Measurements from ENCODE around the gene C6orf120.

Gene C6orf120

DNA sequence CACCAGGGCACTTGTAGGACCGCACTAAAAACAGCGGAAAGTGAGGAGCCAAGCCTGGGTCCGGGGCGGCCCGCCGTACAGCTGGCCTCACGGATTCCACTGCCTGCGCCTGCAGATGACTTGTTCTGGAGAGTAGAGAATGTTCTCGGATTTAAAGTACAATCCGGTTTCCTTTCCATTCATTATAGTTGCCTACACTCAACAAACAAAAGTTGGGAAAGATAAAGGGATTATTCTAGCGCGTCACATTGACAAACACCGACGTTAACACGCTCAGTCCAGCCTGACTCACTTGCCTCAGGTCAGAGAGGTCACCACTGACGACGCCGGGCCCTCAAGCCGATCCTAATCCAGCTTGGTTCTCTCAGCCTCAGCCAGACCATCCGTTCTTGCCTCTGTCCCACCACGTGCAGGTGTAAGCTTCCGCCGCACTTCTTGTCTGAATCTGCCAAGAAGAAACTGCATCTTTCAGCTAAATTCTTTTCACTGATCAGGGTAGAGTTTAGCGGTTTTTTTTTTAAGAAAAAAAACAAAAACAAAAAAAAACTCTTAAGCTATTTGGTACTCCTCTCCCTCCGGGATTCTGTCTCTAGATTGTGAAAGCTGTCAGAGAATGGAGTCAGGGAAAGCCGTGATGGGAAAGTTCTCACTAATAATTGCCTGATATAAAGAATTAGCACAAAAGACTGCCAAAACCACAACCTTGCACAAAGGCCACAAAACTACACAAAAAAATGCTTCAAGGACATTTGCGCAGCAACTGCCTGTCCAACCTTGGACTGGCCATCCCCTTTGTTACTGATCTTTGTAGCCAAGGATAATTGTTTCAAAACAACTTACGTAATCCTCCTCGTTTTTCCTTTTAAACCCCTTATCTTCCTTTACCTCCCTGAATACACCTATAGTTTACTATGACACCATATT is 23.5 kb downstream of the C6orf120 start:
- DNase-seq (ENCODE audit: low spot score), result peak; percentile 2

DNA sequence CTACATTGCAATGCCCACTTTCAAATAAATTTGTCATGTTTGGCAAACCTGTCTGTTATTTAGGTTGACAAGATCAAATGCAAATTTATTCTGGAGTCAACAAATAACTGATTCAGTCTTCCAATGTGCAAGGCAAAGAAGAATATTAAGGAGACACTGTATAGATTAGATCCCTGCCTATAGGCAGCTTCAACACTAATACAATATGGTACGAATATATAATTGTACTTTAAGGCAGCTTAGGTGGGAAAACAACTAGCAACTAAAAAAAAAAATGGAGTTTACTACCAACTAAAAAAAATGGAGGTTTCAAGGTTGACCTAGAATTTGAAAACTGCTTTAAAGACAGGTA is 24.1 kb downstream of the C6orf120 start:
- DNase-seq (ENCODE audit: low spot score), result no peak

DNA sequence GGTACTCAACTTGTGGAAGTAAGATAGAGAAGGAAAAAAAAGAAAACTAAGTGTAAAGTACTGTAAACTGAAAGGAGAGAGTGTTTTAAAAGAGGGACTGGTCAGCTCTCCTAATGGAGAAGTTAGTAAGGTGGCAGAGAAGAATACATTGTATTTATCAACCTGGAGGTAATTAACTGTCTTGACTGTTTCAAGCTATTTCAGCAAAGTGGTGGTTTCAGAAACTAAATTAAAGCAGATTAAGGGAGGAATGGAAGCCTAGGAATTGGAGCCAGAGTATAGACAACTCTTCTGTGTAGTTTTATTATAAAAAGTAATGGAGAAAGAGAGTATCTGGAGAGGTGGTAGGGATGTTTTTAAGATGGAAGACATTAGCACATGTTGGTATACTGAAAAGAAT is 25.0 kb downstream of the C6orf120 start:
- no peak for DNase-seq (ENCODE audit: low spot score)

DNA sequence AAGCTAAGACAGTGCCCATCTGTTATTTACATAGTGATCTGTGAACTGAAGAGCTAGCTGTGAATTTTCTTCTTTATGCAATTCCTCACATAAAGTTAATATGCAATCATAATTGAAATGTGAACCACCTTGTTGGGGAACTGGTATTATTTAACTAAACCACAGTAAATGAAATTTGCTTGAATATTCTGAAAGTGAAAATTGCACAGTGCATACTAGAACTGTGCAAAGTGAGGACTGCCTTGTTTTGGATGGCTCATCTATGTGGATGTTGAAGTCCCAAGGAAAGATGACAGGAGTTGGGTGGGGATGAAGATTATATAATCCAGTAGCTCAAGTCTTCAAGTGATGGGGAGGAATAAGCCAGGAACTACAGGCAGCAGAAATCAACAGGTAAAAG is 28.0 kb downstream of the C6orf120 start:
- DNase-seq (ENCODE audit: low spot score), result no peak

DNA sequence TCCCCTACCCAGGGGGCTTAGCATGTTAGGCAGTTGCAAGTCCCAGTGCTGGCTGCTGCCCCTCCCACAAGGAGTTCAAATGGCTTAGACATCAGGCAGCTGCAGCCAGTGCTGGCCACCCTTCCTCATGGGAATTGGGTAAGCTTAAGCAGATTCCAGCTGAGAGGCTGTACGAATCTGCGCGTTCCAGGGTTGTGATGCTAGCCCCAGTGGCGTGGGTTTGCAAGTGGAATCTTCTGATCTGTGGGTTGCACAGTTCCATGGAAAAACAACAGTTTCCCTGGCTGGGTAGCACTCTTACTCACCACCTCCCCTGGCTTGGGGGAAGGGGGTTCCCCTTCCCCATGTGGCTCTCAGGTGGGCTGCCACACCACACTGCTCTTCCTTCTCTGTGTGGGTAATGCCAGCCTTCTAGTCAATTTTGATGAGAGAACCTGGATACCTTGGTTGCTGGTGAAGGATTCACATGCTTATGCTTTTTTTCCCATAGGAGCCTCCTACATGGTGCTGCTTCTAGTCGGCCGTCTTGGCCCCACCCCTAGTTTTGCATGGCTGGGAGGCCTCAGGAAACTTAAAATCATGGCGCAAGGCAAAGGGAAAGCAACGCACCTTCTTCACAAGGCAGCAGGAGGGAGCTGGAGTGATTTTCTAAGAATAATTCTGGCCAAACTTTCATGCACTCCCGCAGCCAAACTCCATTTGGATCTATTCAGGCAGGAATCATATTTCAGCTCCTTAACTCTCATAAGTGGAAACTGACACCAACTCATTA is 36.5 kb downstream of the C6orf120 start:
- no peak for DNase-seq (ENCODE audit: low spot score)

DNA sequence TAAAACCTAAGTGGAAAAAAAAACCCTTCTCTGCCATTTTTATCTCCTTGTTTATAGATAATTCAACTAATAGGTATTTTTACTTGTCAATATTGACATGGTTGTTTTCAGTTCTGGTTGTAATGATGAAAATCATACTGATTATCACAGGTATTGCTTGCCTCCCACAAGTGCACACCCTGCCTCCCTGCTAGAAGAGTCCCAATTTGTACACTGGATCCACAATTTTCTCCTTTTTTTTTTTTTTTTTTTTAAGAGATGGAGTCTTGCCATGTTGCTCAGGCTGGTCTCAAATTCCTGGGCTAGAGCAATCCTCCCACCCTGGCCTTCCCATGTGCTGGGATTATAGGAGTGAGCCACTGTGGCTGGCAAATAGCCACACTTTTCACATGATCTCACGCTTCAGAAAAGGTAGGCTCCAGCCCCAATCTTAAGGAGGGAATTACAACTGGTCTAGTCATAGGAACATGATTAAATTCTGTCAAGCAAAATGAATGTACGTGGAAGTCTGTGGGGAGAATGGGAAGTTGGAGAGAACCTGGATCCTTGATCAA is 37.1 kb downstream of the C6orf120 start:
- no peak for DNase-seq (ENCODE audit: low spot score)

DNA sequence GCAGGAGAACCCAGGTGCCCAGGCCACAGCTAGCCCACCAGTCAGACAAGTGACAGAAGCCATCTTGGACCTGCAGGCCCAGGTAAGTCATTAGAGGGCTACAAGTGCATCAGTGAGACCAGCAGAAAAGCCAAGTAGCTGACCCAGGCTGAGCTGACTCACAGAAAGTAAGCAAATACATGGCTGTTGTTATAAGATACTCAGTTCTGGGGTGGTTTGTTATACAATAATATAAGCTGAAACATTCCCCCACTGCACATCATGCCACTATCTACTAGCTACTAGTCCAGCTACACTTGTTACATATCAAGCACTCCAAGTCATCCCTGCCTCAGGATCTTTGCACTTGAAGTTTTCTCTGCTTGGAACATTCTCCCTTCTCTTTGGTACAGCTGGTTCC is 39.4 kb downstream of the C6orf120 start:
- no peak for DNase-seq (ENCODE audit: low spot score)

DNA sequence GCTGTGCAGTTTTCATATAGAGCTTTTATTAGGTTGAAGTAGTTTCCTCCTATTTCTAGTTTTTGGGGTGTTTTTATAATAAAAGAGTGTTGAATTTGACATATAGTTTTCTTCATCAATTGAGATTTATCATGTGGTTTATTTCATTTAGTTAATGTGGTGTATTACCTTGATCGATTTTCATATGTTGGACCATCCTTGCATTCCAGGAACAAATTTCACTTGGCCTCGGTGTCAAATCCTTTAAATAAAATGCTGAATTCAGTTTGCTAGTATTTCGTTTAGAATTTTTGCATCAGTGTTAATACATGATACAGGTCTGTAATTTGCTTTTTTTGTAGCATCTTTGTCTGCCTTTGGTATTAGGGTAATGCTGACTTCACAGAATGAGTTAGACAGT is 43.5 kb downstream of the C6orf120 start:
- DNase-seq (ENCODE audit: low spot score), result no peak

DNA sequence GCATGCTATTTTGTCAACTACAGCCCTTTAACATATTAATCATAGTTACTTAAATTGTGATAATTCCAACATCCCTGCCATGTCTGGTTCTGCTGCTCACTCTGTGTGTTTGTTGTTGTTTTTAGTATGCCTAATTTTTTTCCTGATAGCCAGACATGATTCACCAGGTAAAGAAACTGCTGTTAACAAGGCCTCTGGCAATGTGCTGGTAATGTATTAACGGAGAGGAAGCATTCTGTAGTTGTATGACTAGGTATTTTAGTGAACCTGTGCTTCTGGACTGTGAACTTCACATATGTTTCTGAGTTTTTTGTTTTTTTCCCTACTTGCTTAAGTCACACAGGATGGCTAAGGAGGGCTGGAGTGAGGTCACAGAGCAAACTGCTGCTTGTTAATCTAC is 44.6 kb downstream of the C6orf120 start:
- DNase-seq (ENCODE audit: low spot score), result no peak

DNA sequence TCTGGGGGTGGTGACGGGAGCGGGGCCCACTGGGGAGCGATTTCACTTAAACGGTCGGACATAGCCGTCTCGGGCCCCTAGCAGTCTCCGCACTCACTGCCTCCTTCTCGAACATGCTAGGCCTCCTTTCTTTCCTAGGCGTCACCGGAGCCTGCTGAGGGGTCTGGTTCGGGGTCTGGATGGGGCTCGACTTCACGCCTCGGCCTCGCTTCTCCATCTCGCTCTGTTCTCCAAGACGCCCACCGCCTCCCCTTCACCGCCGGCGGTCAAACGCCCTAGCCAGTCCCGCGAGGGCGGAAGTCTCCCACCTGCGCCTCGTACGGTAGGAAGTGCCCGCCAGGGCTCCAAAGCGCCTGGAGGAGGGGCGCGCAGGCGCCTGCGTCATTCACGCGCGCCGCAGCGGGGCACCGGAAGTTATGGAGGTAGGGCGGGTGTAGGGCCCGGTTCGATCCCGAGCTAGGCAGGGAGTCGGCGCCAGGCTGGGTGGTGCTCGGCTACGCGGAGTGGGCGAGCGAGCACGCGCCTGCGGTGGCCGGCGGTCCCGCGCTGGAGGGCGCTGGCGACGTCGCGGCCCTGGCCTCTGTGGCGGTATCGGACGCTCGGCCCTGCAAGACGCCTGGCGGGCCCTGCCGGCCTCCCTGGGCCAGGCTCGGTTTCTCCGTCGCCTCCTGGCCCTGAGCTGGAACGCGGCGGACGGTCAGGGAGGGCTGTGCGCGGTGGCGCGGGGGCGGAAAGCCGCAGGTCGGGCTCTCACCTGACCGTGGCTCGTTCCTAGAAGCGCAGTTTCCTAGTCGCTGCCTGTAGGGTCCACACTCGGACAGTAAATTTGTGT is 49.5 kb downstream of the C6orf120 start, which contains the start of the genes DYNLT2 and ERMARD:
TSS of gene DYNLT2 (minus strand) at position 331 of the 832 bp plus-strand sequence. CDS start at position 217, 114 bp downstream.
TSS of gene ERMARD (plus strand) at position 381 of the 832 bp plus-strand sequence. CDS start at position 417, 36 bp downstream.
- peak; percentile 89 for DNase-seq (ENCODE audit: low spot score)

DNA sequence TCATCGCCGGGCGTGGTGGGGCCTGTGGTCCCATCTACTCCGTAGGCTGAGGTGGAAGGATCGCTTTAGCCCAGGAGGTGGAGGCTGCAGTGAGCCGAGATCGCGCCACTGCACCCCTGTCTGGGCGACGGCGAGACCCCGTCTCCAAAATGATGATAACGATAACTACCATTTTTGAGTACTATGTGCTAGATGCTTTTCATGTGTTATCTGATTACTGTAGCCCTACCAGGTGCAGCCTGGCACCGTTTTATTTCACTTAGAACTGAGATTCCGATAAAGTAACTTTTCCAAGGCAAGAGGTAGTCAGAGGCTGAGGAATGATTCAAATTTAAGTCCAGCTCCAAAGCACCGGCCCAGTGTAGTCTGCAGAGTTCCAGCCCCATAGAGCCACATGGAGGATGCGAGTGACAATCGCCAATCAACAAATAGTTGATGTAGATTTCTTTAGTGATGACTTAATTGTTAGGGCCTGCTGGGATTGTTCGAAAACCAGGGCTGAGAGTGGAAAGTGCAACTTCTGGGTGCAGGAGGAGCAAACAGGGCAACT is 50.2 kb downstream of the C6orf120 start:
- no peak for DNase-seq (ENCODE audit: low spot score)

All from CD4-positive, alpha-beta T cell treated with Interleukin-6 at 100 ng/mL for 8 hours (primary cell).